H1 (cell line): ENCODE data around the gene DAZAP1. TPM values are rescaled to one million over a fixed set of nuclear protein-coding genes. Genes with fewer than 3 reads are reported as not detected.

ENCODE experiments used
- ASH2L ChIP-seq: fragments of 200-600, 300-600 bp; sonication (generic); IDR thresholded peaks from one replicate; pipeline ENCODE4 v1.7.1; 2017; ENCODE audit warnings: low read length
- CEBPB ChIP-seq: IDR thresholded peaks from 2 replicates; pipeline ENCODE4 v1.6.1; 2012; ENCODE audit warnings: low read depth, low read length
- GABPA ChIP-seq: IDR thresholded peaks from 2 replicates; pipeline ENCODE4 v1.6.1; 2011; ENCODE audit warnings: mild to moderate bottlenecking, low read length, moderate library complexity, borderline replicate concordance; ENCODE audit not compliant: insufficient read depth
- GTF2F1 ChIP-seq: IDR thresholded peaks from 2 replicates; pipeline ENCODE4 v1.6.1; 2012; ENCODE audit warnings: low read depth, low read length, improper control_type of control experiment, borderline replicate concordance
- HDAC2 ChIP-seq, 2 experiments: fragments of 300-600 bp in 1 of 2; sonication (generic) in 1 of 2; IDR thresholded peaks; 2 replicates each; pipeline ENCODE4 v1.6.1; 2011 to 2012; ENCODE audit warnings: low read depth in 2 of 2, low read length in 2 of 2, mild to moderate bottlenecking in 2 of 2, moderate library complexity in 2 of 2, borderline replicate concordance in 1 of 2, inconsistent platforms in 1 of 2
- KDM5A ChIP-seq: fragments of 200-600 bp; IDR thresholded peaks from 2 replicates; pipeline ENCODE4 v1.7.1; 2012; ENCODE audit warnings: mild to moderate bottlenecking, low read length, inconsistent platforms, mixed read lengths
- NRF1 ChIP-seq: IDR thresholded peaks from 2 replicates; pipeline ENCODE4 v1.6.1; 2011; ENCODE audit warnings: mild to moderate bottlenecking, low read depth, low read length, improper control_type of control experiment
- RAD21 ChIP-seq, 2 experiments: IDR thresholded peaks in 1 of 2; conservative IDR thresholded peaks in 1 of 2; 2 replicates each; pipeline ENCODE4 v1.6.1; 2011; ENCODE audit warnings: low read depth in 2 of 2, low read length in 2 of 2, improper control_type of control experiment in 1 of 2, inconsistent platforms in 1 of 2, mild to moderate bottlenecking in 1 of 2, moderate library complexity in 1 of 2
- RNF2 ChIP-seq: fragments of 200-900, 300-1000 bp; sonication (generic); IDR thresholded peaks from 2 replicates; pipeline ENCODE4 v1.7.1; 2016; ENCODE audit warnings: borderline replicate concordance, low read depth, mild to moderate bottlenecking, antibody characterized with exemption, low read length; ENCODE audit not compliant: poor library complexity, severe bottlenecking; ENCODE audit errors: missing control alignments
- ZNF274 ChIP-seq: IDR thresholded peaks from 2 replicates; pipeline ENCODE4 v1.7.0; 2012; ENCODE audit warnings: low read length, borderline replicate concordance; ENCODE audit errors: extremely low read depth
- polyA plus RNA-seq, 7 experiments: library from polyadenylated mRNA; depleted of rRNA in 3 of 7; stranded (reverse) in 5 of 7; unstranded in 2 of 7; fragments of >200 nt in 5 of 7; fragments of 200-250 nt in 2 of 7; gene quantifications; 1 replicate in 5 of 7; 2 replicates in 1 of 7; 4 replicates in 1 of 7; pipeline versions ENCODE4 v1.2.1 to v1.2.3, GENCODE V29; 2011 to 2013; ENCODE audit warnings: missing spikeins in 2 of 7, mixed read lengths in 2 of 7
- total RNA-seq: library from RNA; stranded (reverse); fragmentation: NEBNext Ultra II Directional; extraction: Animal tissue kit (Norgen Biotek cat#: 25700); gene quantifications from 2 replicates; pipeline ENCODE4 v1.2.1, GENCODE V29; 2021
- TF ChIP-seq, protein P1 (sequence below): IDR thresholded peaks from 2 replicates; pipeline ENCODE4 v1.6.1; 2012; ENCODE audit warnings: inconsistent platforms

DAZAP1 gene
- total and polyA plus RNA-seq, 2 of the 8 experiments (the other 6 are each of a cell fraction or from before 2014, with no cell fraction given), result 79.6 to 341 TPM

DNA sequence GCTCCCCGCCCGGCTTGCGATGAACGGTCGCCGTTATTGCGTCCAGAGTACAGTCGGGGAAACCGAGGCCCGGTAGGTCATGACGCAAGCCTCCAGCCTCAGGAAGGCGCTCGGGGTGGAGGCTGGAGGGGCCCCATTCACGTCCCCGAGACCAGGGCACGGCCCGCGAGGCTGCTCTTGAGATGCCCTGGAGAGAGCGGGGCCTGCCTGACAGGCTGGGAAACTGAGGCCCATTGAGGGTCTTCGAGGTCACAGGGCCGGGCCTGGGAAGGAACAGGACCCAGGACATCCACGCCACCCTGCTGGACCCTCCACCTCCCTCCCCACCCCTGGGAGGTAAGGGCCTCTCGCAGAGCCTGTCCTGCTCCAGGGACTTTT, 23.3 kb upstream of the DAZAP1 start (continued):
- no peak for TF ChIP-seq RAD21 (IDR thresholded peaks at IDR 0.05 in 1 of 2, conservative IDR thresholded peaks at IDR 0.05 in 1 of 2; ENCODE audit: low read depth in 2 of 2, low read length in 2 of 2)
- TF ChIP-seq NRF1, result no peak
- TF ChIP-seq HDAC2 (IDR thresholded peaks at IDR 0.05; ENCODE audit: borderline replicate concordance in 1 of 2, low read depth in 2 of 2, low read length in 2 of 2), result peak in 1 of 2 experiments; percentile 62; a peak in 1 of 4 replicates
- TF ChIP-seq GTF2F1, result no peak
- no peak for TF ChIP-seq GABPA
- no peak for TF ChIP-seq CEBPB
- TF ChIP-seq, protein P1, sequence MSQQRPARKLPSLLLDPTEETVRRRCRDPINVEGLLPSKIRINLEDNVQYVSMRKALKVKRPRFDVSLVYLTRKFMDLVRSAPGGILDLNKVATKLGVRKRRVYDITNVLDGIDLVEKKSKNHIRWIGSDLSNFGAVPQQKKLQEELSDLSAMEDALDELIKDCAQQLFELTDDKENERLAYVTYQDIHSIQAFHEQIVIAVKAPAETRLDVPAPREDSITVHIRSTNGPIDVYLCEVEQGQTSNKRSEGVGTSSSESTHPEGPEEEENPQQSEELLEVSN, result no peak
- TF ChIP-seq ZNF274, result no peak
- peak; percentile 83; the same call in 1 of the 2 replicates for TF ChIP-seq KDM5A
- no peak for TF ChIP-seq RNF2
- peak; percentile 3 for TF ChIP-seq ASH2L
- TF ChIP-seq, all 59 proteins: peak for 3
